GM18498 (cell line): Measurements from ENCODE around the gene GPR183.

ENCODE experiments used
- ATAC-seq: cut with Tn5 transposase; IDR thresholded peaks from one replicate; pipeline ENCODE4 v1.9.1; 2021; ENCODE audit warnings: mild to moderate bottlenecking, moderate library complexity; ENCODE audit not compliant: unreplicated experiment

The GPR183 gene

DNA sequence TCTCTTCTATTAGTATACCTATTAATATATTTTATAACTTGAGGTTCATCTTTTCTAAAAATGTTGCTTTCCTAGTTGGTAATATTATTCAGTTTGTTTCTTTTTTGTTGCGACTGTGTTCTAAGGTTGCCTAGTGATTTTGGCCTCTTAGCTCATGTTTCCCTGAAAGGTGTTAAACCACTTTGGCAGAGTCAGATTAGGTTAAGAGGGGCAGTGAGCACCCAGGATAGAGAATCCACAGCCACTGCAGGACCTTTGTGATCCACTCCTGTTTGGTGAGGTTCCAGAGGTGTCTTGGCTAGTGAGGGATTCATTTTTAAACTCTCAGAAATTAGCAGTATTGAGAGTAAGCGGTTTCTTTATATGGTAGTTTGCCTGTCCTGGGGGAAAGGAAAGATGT is 34.1 kb downstream of the GPR183 start:
- no peak for ATAC-seq

GRCh38 chr13:99272481-99272880 is 34.7 kb downstream of the GPR183 start:
- ATAC-seq = no peak

- ATAC-seq = no peak
Observed at GRCh38 chr13:99271249-99271648, 36.0 kb downstream of the GPR183 start.

GRCh38 chr13:99270518-99270917 is 36.7 kb downstream of the GPR183 start:
- ATAC-seq = no peak

DNA sequence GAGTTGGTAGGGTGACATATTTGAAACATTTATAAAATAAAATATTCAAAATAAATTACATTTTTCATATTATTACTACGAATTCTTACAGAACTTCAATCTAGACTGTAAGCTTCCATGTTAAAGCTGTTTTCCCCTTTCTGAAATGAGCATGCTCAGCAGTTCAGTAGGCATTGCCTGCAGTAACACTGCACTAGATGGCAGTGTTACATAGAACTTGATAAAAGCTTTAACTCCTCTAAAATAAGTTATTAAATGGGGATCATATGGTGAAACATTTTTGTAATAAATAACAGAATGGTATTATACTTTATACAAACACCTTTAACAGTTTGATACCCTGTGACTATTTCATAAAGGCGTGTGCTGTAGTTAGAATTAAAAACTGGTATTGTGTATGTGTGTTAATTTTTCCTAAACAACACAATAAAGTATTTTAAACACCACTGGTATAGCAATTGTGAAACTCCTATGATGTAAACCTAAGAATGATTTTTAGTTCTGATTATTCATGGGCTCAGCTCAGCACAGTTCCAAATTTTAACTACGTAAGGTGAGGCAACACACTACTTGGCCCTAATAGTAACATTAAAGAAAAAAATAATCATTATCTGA is 37.5 kb downstream of the GPR183 start:
- peak; percentile 62 for ATAC-seq

DNA sequence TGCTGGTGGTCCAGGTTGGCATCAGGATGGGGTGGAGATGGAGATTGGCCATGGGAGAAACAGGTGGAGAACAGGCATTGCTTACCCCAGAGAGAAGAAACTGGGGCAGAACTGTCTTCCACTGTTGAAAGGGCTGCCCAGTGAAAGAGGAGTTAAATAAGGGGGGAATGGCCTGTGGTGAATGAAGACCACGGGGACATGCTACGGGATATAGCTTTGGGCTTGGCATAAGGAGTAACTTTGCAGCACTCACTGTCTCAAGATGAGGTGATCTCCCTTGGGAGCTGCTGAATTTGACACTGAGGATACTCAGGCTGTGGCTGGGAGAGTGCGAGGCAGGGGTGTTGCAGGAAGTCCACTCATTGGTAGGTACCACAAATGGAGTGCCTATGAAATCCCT is 38.4 kb downstream of the GPR183 start:
- no peak for ATAC-seq

- ATAC-seq = no peak
Observed at GRCh38 chr13:99267927-99268326, 39.3 kb downstream of the GPR183 start.

DNA sequence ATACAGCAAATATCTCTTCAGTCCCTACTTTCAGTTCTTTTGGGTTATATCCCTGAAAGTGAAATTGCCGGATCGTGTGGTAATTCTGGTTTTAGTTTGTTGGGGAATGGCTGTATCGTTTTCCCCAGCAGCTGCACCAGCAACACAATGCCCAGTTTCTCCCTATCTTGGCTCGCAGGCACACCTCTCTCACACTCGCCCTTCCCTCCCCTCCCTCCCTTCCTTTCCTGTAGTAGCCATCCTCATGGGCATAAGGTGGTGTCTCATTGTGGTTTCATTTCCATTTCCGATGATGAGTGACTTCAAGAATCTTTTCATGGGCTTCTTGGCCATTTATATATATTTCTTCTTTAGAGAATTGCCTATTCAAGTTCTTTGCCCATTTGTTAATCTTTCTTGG is 40.4 kb downstream of the GPR183 start:
- ATAC-seq = no peak

DNA sequence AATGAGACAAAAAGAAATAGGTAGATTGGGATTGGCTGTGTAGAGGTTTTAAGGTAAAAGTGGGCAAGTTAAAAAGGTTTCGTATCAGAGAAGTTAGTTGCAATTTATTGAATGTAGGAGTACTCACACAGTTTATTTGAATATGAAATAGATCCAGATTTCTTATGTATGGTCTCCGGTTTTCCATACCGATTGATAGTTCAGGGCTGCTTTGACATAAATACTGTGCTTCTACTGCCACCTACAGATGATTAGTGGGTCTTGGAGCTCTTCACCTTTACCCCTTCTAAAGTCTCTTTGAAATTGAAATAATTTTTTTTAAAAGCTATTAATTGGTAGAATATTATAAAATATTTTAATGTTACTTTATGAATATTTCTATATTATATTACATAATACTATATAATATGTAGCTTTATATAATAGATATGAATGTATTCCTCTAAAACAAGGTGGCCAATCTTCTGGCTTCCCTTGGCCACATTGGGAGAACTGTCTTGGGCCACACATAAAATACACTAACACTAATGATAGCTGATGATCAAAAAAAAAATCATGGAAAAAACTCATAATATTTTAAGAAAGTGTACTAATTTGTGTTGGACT is 41.3 kb downstream of the GPR183 start:
- no peak for ATAC-seq

GRCh38 chr13:99265162-99265800 is 41.9 kb downstream of the GPR183 start:
- ATAC-seq = no peak

DNA sequence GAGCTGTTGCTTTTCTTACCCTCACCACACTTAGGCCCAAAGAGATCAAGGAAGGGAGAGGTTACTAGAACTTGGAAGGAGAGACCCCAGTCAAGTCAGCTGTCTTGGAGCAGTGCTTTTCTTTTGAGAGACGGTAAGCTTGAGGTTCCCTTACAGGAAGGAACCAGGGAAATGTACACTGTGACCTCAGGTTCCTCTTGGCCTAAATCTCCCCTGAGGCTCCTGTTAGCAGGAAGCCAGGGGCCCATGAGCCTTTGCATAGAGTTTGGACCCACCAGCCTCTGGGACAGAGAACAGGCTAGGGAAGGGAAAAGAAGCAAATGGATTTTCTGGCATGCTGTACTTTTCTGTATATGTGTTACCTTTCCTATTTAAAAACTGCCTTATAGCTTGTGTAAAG is 43.1 kb downstream of the GPR183 start:
- no peak for ATAC-seq

GRCh38 chr13:99263126-99263785 is 43.9 kb downstream of the GPR183 start:
- no peak for ATAC-seq

DNA sequence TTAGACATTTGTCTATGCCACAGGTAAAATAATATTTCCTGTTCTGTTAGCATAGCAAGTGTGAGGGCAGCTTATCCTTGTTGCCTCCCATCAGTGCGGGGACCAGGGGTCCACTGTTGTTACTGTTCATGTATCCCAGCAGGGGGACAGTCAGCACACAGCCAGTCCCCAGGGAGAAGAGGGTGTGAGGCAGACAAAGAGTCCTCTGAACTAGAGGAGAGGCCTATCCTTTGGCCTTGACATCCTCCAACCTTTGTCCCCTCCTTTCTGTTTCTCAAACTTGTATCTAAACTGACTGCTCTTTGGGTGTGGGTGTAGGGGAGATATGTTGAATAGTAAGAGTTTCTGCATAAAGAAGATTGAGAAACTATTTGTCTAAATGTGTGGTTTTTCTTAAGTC is 46.1 kb downstream of the GPR183 start:
- no peak for ATAC-seq

DNA sequence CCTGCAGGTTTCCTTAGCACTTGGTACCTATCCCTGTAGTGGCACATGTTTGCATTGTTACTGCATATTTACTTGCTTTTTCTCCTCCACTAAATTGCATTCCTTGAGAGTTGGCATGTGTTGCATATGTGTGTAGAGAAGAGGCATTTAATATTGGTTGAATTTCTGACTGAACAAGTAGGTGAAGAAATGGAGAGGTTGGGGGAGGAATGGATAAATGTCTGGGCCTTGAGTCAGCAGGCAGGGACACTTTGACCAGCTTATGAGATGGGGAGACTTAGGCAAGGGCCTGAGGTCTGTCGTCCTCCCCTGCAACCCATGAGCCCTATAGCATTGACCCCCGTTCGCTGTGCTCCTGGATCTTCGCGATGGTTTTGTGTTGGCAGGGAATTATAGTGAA is 47.0 kb downstream of the GPR183 start:
- ATAC-seq = no peak

DNA sequence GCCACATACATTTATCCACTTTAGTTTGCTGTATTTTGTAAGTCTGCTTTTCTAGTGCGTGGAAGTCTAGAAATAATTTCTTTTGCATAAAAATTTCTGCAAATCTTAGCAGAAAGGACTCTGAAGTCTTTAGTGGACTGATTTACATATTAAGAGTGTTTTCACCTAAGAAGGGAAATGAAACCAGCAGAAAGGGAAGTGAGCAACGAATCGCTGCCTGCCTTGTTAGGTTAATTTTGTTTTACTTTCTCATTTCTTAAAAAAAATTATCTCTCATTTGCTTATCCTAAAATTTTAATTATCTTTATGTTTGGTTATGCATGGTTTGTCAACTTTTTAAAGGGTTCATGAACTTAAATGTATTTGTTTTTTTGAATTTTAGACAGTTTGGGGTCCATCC is 48.3 kb downstream of the GPR183 start:
- ATAC-seq = peak; percentile 62

DNA sequence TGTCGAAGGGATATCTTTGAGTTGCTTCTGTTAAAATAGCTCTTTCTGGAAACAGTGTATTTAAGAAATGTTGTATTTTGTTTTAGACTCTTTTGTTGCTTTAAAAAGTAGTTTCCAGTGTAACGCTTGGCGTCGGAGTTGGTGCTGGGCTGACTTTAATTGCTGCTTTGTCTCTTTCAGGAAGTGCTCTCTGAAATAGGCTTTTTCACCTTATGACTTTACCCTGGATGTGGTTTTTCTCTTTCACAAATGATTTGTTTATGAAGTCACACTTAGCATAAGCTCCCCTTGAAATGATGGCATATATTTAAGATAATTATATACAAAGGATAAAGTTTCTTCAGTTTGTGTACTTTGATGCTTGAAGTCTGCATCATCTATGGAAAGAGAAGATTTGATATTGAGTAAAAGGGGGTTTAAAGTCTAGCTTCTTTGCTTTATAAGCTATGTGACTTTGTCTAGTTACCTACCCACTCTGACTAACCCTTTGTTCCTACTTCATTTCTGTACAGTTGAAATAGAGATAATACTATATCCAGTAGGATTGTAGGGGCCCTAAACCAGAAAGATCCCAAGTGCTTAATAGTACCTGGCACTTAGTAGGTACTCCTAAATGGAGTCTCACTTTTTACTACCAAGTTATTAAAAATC is 48.9 kb downstream of the GPR183 start, which contains the start of gene GPR18:
TSS of gene GPR18 (minus strand) at position 170 of the 651 bp plus-strand sequence. CDS start 2,507 bp downstream, outside the sequence.
- peak; percentile 85 for ATAC-seq

GRCh38 chr13:99257291-99257690 is 49.9 kb downstream of the GPR183 start:
- no peak for ATAC-seq

DNA sequence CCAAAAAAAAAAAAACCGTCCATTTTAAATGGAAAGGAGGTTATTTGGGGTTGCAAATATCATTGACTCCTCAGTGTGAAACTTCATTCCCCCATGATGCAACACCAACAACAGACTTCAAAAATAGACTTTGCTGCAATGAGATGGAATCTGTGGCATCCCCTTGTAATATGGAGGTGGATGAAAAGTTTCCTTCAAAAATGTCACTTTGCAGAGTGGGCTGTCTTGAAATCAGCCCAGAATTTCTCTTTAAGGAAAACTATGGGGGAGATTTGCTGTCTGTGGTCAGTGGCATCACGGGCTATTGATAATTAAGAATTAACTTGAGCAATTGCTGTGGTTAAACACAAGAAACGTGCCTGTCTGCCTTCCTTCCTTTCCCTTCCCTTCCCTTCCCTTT is 50.5 kb downstream of the GPR183 start:
- ATAC-seq = no peak

DNA sequence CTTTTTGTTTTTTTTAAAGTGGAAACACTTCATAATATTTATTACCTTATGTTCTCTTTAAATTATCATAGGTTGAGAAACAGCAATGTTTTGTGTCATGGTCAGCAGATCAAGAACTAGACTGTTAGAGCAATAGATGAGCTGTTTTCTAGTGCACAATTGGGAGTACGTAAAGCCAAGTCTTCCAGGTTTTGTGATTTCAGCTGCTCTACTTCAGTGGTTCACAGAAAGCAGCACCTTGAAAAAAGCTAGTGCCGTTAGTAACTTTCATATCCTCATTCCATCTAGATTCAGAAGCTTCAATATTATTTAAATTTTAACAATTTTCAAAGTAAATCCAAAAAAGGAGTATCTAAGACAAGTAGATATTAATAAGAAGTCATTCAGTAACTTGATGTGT is 50.9 kb downstream of the GPR183 start:
- ATAC-seq = no peak

GRCh38 chr13:99255271-99255670 is 51.9 kb downstream of the GPR183 start:
- ATAC-seq = no peak

DNA sequence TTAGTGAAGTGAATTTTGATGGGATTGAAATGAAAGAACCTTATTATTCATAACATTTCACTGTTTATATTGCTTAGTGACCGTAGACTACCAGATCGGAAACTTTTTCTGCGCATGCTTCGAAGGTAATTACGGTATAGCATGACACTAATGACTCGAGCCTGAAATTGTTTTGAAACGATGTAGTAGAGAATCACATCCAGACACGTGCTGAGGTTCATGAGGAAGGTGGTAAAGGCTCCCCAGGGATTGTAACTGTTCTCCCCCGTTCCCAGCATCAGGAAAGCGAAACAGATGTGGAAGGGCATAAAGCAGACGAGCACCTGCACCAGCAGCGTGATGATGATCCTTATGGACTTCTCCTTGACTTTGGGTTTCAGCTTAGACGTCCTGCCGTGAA is 52.4 kb downstream of the GPR183 start:
- ATAC-seq = no peak
